Endothelial cell of umbilical vein (primary cell): Measurements from ENCODE around the gene SLC9A9.

Experiments
- EZH2 ChIP-seq: IDR thresholded peaks from 2 replicates; pipeline ENCODE4 v1.6.1; 2012; ENCODE audit warnings: borderline replicate concordance, low read depth, mild to moderate bottlenecking, moderate library complexity, low read length, inconsistent platforms; ENCODE audit not compliant: severe bottlenecking
- JUN ChIP-seq: IDR thresholded peaks from 2 replicates; pipeline ENCODE4 v1.6.1; 2011; ENCODE audit warnings: borderline replicate concordance, low read depth; ENCODE audit not compliant: insufficient read length, insufficient read depth
- POLR2A ChIP-seq: IDR thresholded peaks from 2 replicates; pipeline ENCODE4 v1.6.1; 2012; ENCODE audit warnings: low read depth, mild to moderate bottlenecking, control low read depth, low read length
- POLR2AphosphoS5 ChIP-seq: IDR thresholded peaks from 2 replicates; pipeline ENCODE4 v1.6.1; 2012; ENCODE audit warnings: low read depth, mild to moderate bottlenecking, control low read depth, low read length, moderate library complexity; ENCODE audit not compliant: insufficient read depth
- TF ChIP-seq, protein P1 (sequence below), 2 donors: IDR thresholded peaks; 1 replicate in 1 of 2; 2 replicates in 1 of 2; pipeline ENCODE4 v1.5.1; 2011; ENCODE audit warnings: low read length in 2 of 2, mild to moderate bottlenecking in 2 of 2, moderate library complexity in 2 of 2, control low read depth in 1 of 2, inconsistent platforms in 1 of 2, low read depth in 1 of 2; ENCODE audit not compliant: insufficient read depth in 1 of 2; ENCODE audit errors: extremely low read depth in 1 of 2
- TF ChIP-seq, protein P2 (sequence below): IDR thresholded peaks from 2 replicates; pipeline ENCODE4 v1.6.1; 2011; ENCODE audit not compliant: insufficient read depth, insufficient read length

DNA sequence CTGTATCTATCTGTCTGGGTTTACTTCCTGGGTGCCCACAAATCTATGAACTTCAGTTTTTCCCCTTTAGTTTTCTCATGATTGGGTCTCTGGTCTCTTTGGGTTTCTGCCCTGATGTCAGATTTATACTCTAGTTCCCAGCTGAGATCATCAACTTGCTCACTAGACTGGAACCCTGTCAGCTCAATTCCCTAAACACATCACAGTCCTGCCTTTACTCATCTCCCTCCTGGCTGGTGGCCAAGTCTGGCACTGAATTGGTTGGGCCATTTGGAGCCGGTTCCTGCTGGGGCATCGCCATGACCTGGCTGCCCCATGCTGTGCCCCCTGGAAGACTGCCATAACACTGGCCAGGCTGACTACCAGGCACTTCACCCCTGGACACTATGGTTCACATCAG, 383.4 kb downstream of the SLC9A9 start:
- TF ChIP-seq, protein P1, sequence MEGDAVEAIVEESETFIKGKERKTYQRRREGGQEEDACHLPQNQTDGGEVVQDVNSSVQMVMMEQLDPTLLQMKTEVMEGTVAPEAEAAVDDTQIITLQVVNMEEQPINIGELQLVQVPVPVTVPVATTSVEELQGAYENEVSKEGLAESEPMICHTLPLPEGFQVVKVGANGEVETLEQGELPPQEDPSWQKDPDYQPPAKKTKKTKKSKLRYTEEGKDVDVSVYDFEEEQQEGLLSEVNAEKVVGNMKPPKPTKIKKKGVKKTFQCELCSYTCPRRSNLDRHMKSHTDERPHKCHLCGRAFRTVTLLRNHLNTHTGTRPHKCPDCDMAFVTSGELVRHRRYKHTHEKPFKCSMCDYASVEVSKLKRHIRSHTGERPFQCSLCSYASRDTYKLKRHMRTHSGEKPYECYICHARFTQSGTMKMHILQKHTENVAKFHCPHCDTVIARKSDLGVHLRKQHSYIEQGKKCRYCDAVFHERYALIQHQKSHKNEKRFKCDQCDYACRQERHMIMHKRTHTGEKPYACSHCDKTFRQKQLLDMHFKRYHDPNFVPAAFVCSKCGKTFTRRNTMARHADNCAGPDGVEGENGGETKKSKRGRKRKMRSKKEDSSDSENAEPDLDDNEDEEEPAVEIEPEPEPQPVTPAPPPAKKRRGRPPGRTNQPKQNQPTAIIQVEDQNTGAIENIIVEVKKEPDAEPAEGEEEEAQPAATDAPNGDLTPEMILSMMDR (IDR thresholded peaks at IDR 0.05; ENCODE audit: extremely low read depth in 1 of 2, insufficient read depth in 1 of 2, low read depth in 1 of 2, low read length in 2 of 2) = no peak
- TF ChIP-seq EZH2 = no peak
- no peak for TF ChIP-seq POLR2A
- no peak for TF ChIP-seq POLR2AphosphoS5
- TF ChIP-seq JUN = no peak
- TF ChIP-seq, protein P2, sequence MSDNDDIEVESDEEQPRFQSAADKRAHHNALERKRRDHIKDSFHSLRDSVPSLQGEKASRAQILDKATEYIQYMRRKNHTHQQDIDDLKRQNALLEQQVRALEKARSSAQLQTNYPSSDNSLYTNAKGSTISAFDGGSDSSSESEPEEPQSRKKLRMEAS = no peak
